ENCODE data around the gene CCSER1. TPM values are rescaled to one million over a fixed set of nuclear protein-coding genes. Genes with fewer than 3 reads are reported as not detected.

CCSER1 gene
- total and polyA plus RNA-seq, 7 donors = 0.06 to 2.5 (median 0.30) TPM

DNA sequence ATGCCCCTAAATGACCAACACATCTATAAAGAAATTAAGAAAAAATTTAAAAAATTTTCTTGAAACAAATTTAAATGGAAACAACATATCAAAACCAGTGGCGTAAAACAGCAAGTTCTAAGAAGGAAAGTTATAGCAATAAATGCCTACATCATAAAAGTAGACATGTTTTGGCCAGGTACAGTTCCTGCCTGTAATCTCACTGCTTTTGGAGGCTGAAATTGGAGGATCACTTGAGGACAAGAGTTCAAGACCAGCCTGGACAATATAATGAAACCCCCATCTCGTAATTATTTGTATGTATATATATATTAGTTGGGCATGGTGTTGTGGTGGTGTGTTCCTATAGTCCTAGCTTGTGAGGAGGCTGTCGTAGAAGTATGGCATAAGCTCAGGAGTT lies 1504.1 kb downstream of the CCSER1 start:
- Histone ChIP-seq H3K27me3 (ENCODE audit: insufficient read depth in 3 of 3, low read length in 2 of 3) (no peaks in the 10 kb centered on the region), H3K4me1 (no peaks in the 10 kb centered on the region), H3K9me3 (no peaks in the 10 kb centered on the region), H3K27ac (no peak overlapping the region), H3K36me3 (ENCODE audit: insufficient read depth in 1 of 2, low read depth in 1 of 2) (no peaks in the 10 kb centered on the region), H3K4me3 (no peak overlapping the region)
- intact Hi-C loops (cut with DNase I) = no loop called here
- DNase-seq (no peak), ATAC-seq (no peak)
- TF ChIP-seq, protein P1, sequence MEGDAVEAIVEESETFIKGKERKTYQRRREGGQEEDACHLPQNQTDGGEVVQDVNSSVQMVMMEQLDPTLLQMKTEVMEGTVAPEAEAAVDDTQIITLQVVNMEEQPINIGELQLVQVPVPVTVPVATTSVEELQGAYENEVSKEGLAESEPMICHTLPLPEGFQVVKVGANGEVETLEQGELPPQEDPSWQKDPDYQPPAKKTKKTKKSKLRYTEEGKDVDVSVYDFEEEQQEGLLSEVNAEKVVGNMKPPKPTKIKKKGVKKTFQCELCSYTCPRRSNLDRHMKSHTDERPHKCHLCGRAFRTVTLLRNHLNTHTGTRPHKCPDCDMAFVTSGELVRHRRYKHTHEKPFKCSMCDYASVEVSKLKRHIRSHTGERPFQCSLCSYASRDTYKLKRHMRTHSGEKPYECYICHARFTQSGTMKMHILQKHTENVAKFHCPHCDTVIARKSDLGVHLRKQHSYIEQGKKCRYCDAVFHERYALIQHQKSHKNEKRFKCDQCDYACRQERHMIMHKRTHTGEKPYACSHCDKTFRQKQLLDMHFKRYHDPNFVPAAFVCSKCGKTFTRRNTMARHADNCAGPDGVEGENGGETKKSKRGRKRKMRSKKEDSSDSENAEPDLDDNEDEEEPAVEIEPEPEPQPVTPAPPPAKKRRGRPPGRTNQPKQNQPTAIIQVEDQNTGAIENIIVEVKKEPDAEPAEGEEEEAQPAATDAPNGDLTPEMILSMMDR (IDR thresholded peaks at IDR 0.05) = no peak
- 86 to 90% (median 86%) methylated on average over 3 of the region's 3 CpGs for WGBS, 3 donors

DNA sequence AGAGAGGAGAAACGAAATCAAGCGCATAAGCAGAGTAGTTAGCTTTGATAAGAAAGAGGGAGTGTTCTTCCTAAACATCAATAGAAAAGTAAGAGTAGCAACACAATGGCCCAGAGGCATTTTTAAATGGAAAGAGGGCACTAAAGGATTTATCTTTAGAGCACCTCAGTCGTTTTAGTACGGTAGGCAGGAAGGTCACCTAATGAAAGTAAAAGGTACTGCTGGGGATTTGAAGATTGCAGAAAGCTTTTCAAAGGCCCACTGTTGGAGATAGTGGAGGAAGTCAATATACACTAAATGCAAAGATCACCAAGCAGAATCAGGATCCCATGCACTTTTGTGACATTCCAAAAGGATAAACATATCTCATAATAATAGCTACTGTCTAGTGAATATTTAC lies 1508.9 kb downstream of the CCSER1 start:
- Histone ChIP-seq H3K27me3 (ENCODE audit: insufficient read depth in 3 of 3, low read length in 2 of 3) (no peaks in the 10 kb centered on the region), H3K36me3 (ENCODE audit: insufficient read depth in 1 of 2, low read depth in 1 of 2) (no peaks in the 10 kb centered on the region), H3K4me3 (no peak overlapping the region), H3K9me3 (no peaks in the 10 kb centered on the region), H3K4me1 (no peaks in the 10 kb centered on the region), H3K27ac (no peak overlapping the region)
- no peak for DNase-seq
- intact Hi-C loops (cut with DNase I) = no loop called here
- WGBS, 3 donors = 66 to 71% (median 67%) methylated on average over 4 of the region's 4 CpGs
- TF ChIP-seq, protein P1 (IDR thresholded peaks at IDR 0.05) = no peak
- ATAC-seq = no peak

Other genes with a start within 250 kb of the CCSER1 start
- gene MMRN1, start 232.5 kb upstream of the CCSER1 start, total RNA-seq = 1 to 10 TPM in 3 of 4 donors, under 1 TPM in 1; 0.44 to 1.8 (median 1.6) TPM
- gene MMRN1, start 232.5 kb upstream of the CCSER1 start, polyA plus RNA-seq = 1 to 10 TPM; 1.4 to 2.3 (median 2.0) TPM